MM.1S (cell line): Measurements from ENCODE around the gene TOR1A.

ENCODE experiments used
- DNase-seq: peaks from one replicate; pipeline ENCODE4 v3.0.0-alpha.2; 2015
- H2AFZ ChIP-seq: fragments of 300-600 bp; sonication (generic); 2 replicates; pipeline ENCODE4 v1.6.0; 2016; ENCODE audit warnings: antibody characterized with exemption, low read length
- H3F3A ChIP-seq: fragments of 300-600 bp; sonication (generic); 2 replicates; pipeline ENCODE4 v1.6.1; 2016; ENCODE audit warnings: mild to moderate bottlenecking, antibody characterized with exemption, low read length, moderate library complexity, mixed read lengths; ENCODE audit not compliant: insufficient read depth
- H3K27ac ChIP-seq: fragments of 300-600 bp; sonication (generic); 2 replicates; pipeline ENCODE4 v1.5.1; 2016; ENCODE audit warnings: mild to moderate bottlenecking, low read length
- H3K27me3 ChIP-seq: fragments of 300-600 bp; sonication (generic); replicated peaks from 2 replicates; pipeline ENCODE4 v1.6.0; 2016; ENCODE audit warnings: low read length; ENCODE audit not compliant: insufficient read depth
- H3K36me3 ChIP-seq: fragments of 300-600 bp; sonication (generic); replicated peaks from 2 replicates; pipeline ENCODE4 v1.6.1; 2016; ENCODE audit warnings: mild to moderate bottlenecking, low read length, mixed read lengths; ENCODE audit not compliant: insufficient read depth
- H3K4me1 ChIP-seq: fragments of 300-600 bp; sonication (generic); 2 replicates; pipeline ENCODE4 v1.6.1; 2016; ENCODE audit warnings: low read length, mixed read lengths
- H3K4me2 ChIP-seq: fragments of 300-600 bp; sonication (generic); 2 replicates; pipeline ENCODE4 v1.6.0; 2016; ENCODE audit warnings: low read depth, low read length
- H3K4me3 ChIP-seq: fragments of 300-600 bp; sonication (generic); 2 replicates; pipeline ENCODE4 v1.5.1; 2016; ENCODE audit warnings: low read length, mixed read lengths
- H3K79me2 ChIP-seq: fragments of 300-600 bp; sonication (generic); 2 replicates; pipeline ENCODE4 v1.6.1; 2016; ENCODE audit warnings: mixed run types, low read length, mixed read lengths
- H3K9ac ChIP-seq: fragments of 300-600 bp; sonication (generic); 2 replicates; pipeline ENCODE4 v1.6.1; 2016; ENCODE audit warnings: low read length, mixed read lengths
- H3K9me2 ChIP-seq: fragments of 300-600 bp; sonication (generic); replicated peaks from 2 replicates; pipeline ENCODE4 v1.6.1; 2016; ENCODE audit warnings: mild to moderate bottlenecking, low read length, mixed read lengths; ENCODE audit not compliant: insufficient read depth
- H3K9me3 ChIP-seq: fragments of 300-600 bp; sonication (generic); replicated peaks from 2 replicates; pipeline ENCODE4 v1.6.1; 2016; ENCODE audit warnings: mild to moderate bottlenecking, low read length, mixed read lengths; ENCODE audit not compliant: insufficient read depth
- H4K20me1 ChIP-seq: fragments of 300-600 bp; sonication (generic); 2 replicates; pipeline ENCODE4 v1.6.1; 2016; ENCODE audit warnings: mild to moderate bottlenecking, low read length, moderate library complexity, mixed read lengths; ENCODE audit not compliant: insufficient read depth
- EZH2 ChIP-seq: fragments of 300-600 bp; sonication (generic); optimal IDR thresholded peaks from 2 replicates; pipeline ENCODE3; 2017; ENCODE audit warnings: low read depth, mild to moderate bottlenecking, antibody characterized with exemption, low read length, mixed read lengths
- EZH2phosphoT487 ChIP-seq: fragments of 300-600 bp; sonication (generic); IDR thresholded peaks from 2 replicates; pipeline ENCODE4 v1.6.1; 2018; ENCODE audit warnings: antibody characterized with exemption, low read length
- TF ChIP-seq, protein P1 (sequence below): fragments of 300-600 bp; sonication (generic); IDR thresholded peaks from 2 replicates; pipeline ENCODE4 v1.5.1; 2016; ENCODE audit warnings: antibody characterized with exemption, low read length, mixed read lengths

TOR1A gene

GRCh38 chr9:129816501-129817435 is 7.2 kb downstream of the TOR1A start:
- Histone ChIP-seq H3K9me3 (no peaks in the 10 kb centered on the region), H3K27ac (no peak overlapping the region), H3K36me3 (peaks cover 7% of the 10 kb centered on the region), H3K9ac (no peak overlapping the region), H2AFZ (no peak overlapping the region), H3K4me3 (no peak overlapping the region), H3K4me2 (no peak overlapping the region), H3K4me1 (no peaks in the 10 kb centered on the region), H3K27me3 (no peaks in the 10 kb centered on the region), H3K79me2 (peaks cover 5% of the 10 kb centered on the region; the same call in 1 of the 2 replicates), H3F3A (no peaks in the 10 kb centered on the region), H3K9me2 (no peaks in the 10 kb centered on the region), H4K20me1 (no peaks in the 10 kb centered on the region)
- DNase-seq, result no peak
- TF ChIP-seq EZH2 (no peak), EZH2phosphoT487 (no peak)
- TF ChIP-seq, protein P1, sequence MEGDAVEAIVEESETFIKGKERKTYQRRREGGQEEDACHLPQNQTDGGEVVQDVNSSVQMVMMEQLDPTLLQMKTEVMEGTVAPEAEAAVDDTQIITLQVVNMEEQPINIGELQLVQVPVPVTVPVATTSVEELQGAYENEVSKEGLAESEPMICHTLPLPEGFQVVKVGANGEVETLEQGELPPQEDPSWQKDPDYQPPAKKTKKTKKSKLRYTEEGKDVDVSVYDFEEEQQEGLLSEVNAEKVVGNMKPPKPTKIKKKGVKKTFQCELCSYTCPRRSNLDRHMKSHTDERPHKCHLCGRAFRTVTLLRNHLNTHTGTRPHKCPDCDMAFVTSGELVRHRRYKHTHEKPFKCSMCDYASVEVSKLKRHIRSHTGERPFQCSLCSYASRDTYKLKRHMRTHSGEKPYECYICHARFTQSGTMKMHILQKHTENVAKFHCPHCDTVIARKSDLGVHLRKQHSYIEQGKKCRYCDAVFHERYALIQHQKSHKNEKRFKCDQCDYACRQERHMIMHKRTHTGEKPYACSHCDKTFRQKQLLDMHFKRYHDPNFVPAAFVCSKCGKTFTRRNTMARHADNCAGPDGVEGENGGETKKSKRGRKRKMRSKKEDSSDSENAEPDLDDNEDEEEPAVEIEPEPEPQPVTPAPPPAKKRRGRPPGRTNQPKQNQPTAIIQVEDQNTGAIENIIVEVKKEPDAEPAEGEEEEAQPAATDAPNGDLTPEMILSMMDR, result no peak

DNA sequence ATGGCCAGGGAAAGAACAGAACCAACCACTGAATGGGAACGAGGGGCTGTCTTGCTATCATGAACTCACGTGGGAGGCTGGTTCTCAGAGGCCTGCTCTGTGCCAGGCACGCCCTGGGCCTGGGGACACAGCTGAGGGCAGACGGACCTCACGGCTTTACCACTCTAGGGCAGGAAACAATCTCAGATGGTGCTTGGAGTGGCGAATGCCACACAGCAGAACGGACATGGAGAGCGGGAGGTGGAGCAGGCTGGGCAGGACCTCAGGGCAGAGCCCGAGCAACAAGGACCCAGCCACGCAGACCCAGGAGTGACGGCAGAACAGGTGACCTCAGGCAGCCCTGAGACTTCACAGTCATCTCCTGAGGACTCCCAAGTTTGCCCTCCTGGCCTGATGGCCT is 8.7 kb downstream of the TOR1A start:
- Histone ChIP-seq H4K20me1 (no peaks in the 10 kb centered on the region), H3K36me3 (peaks cover 7% of the 10 kb centered on the region), H3K9ac (no peak overlapping the region), H2AFZ (no peak overlapping the region), H3F3A (no peaks in the 10 kb centered on the region), H3K27ac (no peak overlapping the region), H3K9me3 (no peaks in the 10 kb centered on the region), H3K79me2 (no peaks in the 10 kb centered on the region), H3K27me3 (no peaks in the 10 kb centered on the region), H3K4me2 (no peak overlapping the region), H3K9me2 (no peaks in the 10 kb centered on the region), H3K4me1 (no peaks in the 10 kb centered on the region), H3K4me3 (no peak overlapping the region)
- TF ChIP-seq EZH2phosphoT487 (no peak), EZH2 (no peak)
- TF ChIP-seq, protein P1, result no peak
- no peak for DNase-seq

DNA sequence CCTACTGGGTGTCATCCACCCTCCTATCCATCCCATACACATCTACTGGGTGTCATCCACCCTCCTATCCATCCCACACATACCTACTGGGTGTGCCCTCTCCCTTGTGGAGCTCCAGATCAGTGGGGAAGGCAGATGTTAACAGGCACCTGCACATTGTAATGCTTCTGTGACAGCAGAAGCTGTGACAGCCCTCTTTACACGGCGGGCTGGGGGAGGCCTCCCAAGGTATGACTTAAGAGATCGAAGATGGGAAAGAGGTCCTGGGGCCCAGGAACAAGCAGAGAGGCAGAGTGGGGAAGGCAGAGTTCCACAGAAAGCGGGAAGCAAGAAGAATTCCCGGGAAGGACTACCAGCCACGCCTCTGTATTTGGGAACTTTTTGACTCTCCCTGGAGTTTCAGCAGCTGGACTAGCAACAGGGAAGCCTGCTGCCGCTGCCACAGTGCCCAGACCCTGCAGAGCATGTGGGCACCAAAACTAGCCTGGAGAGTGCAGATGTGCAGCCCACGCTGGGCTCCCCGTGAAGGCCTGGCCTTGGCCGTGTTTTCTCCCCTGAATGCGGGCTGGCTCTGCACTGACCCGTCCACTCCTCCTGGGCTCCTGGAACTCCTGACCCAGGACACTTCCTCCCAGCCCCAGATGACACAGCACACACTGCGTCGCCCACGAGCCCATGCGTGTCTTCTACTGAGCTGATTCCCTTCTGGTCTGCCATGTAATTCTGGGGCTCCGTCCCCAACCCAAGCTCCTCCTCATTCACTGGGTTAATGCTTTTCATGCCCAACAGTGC is 9.3 kb downstream of the TOR1A start:
- Histone ChIP-seq H3K27me3 (no peaks in the 10 kb centered on the region), H3K4me3 (no peak overlapping the region), H3K4me2 (no peak overlapping the region), H4K20me1 (no peaks in the 10 kb centered on the region), H3K9me2 (no peaks in the 10 kb centered on the region), H2AFZ (no peak overlapping the region), H3K9ac (no peak overlapping the region), H3K36me3 (peaks cover 7% of the 10 kb centered on the region), H3K9me3 (no peaks in the 10 kb centered on the region), H3F3A (no peaks in the 10 kb centered on the region), H3K79me2 (no peaks in the 10 kb centered on the region), H3K4me1 (no peaks in the 10 kb centered on the region), H3K27ac (no peak overlapping the region)
- no peak for DNase-seq
- TF ChIP-seq, protein P1, result no peak
- no peak for TF ChIP-seq EZH2
- TF ChIP-seq EZH2phosphoT487, result no peak
